Measurements from ENCODE around the gene C18orf63. TPM values are rescaled to one million over a fixed set of nuclear protein-coding genes. Genes with fewer than 3 reads are reported as not detected.

C18orf63 gene
- total RNA-seq, 4 donors from 2014 or later: not detected

- TF ChIP-seq POLR2A (IDR thresholded peaks at IDR 0.05) (no peak), CTCF (IDR thresholded peaks at IDR 0.05) (no peak)
- Histone ChIP-seq H3K27me3 (no peaks in the 10 kb centered on the region), H3K27ac (no peak overlapping the region), H3K4me1 (peaks cover 6 to 28% of the 10 kb centered on the region in 2 donors), H3K9me3 (no peaks in the 10 kb centered on the region), H3K36me3 (no peaks in the 10 kb centered on the region), H3K4me3 (replicated peaks in 1 of 3) (no peak overlapping the region)
- no peak for DNase-seq
- intact Hi-C loops (cut with DNase I): no loop called here
- 78 to 88% methylated on average over 3 to 7 of the region's 7 CpGs for WGBS, 2 donors
These were observed 37.6 kb upstream of the C18orf63 start for GRCh38 chr18:74278058-74278457.

- intact Hi-C loops (cut with DNase I): no loop called here
- whole genome bisulfite sequencing, 2 donors: 99 to 100% methylated on average over 7 of the region's 7 CpGs
- Histone ChIP-seq H3K36me3 (no peaks in the 10 kb centered on the region), H3K9me3 (no peaks in the 10 kb centered on the region), H3K4me3 (replicated peaks in 1 of 3) (no peak overlapping the region), H3K4me1 (peaks cover 6 to 28% of the 10 kb centered on the region in 2 donors), H3K27me3 (no peaks in the 10 kb centered on the region), H3K27ac (no peak overlapping the region)
- DNase-seq: no peak
- TF ChIP-seq CTCF (IDR thresholded peaks at IDR 0.05): no peak
- no peak for TF ChIP-seq POLR2A (IDR thresholded peaks at IDR 0.05)
These were observed 36.7 kb upstream of the C18orf63 start for GRCh38 chr18:74278983-74279382.

- 60% methylated on average over 4 of the region's 4 CpGs for WGBS, 2 donors
- Histone ChIP-seq H3K9me3 (no peaks in the 10 kb centered on the region), H3K27me3 (no peaks in the 10 kb centered on the region), H3K4me1 (peaks cover 6 to 28% of the 10 kb centered on the region in 2 donors), H3K27ac (no peak overlapping the region), H3K4me3 (replicated peaks in 1 of 3) (no peak overlapping the region), H3K36me3 (no peaks in the 10 kb centered on the region)
- intact Hi-C loops (cut with DNase I): no loop called here
- TF ChIP-seq POLR2A (IDR thresholded peaks at IDR 0.05) (no peak), CTCF (IDR thresholded peaks at IDR 0.05) (no peak)
- no peak for DNase-seq
These were observed 34.3 kb upstream of the C18orf63 start for GRCh38 chr18:74281011-74281979.

GRCh38 chr18:74281980-74282754 lies 33.5 kb upstream of the C18orf63 start:
- no peak for TF ChIP-seq CTCF (IDR thresholded peaks at IDR 0.05)
- no peak for TF ChIP-seq POLR2A (IDR thresholded peaks at IDR 0.05)
- intact Hi-C loops (cut with DNase I): no loop called here
- H3K27ac ChIP-seq: peak overlapping the region in 1 of 3 donors; percentile 27
- DNase-seq: no peak
- H3K36me3 ChIP-seq: no peaks in the 10 kb centered on the region
- H3K4me3 ChIP-seq (replicated peaks in 1 of 3): no peak overlapping the region
- peaks cover 6 to 28% of the 10 kb centered on the region in 2 donors for H3K4me1 ChIP-seq
- no peaks in the 10 kb centered on the region for H3K27me3 ChIP-seq
- WGBS, 2 donors: 61 to 74% methylated on average over 12 of the region's 12 CpGs
- no peaks in the 10 kb centered on the region for H3K9me3 ChIP-seq
